NCI-H69 (cell line): ENCODE measurements around the gene WDR37.
"Not testable (repeated sequence)": the region's sequence is repeated elsewhere in the genome, so short reads cannot be mapped to it uniquely, and the experiment has no call there.

Experiments used
- DNase-seq: peaks from one replicate; lab custom pipeline; 2025; lab: John Stamatoyannopoulos, UW

The WDR37 gene

DNA sequence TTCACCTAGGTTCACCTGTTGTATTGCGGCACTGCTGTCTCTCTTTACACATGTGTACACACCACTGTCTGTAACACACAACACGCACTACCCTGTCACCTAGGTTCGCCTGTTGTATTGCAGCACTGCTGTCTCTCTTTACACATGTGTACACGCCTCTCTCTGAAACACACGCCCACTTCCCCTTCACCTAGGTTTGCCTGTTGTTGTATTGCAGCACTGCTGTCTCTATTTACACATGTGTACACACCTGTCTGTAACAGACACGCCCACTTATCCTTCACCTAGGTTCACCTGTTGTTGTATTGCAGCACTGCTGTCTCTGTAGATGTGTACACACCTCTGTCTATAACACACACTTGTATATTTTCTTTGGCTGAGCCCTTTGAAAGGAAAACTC, 51.5 kb downstream of the WDR37 start:
- peak; percentile 31 for DNase-seq

- peak; percentile 10 for DNase-seq
These were observed 53.8 kb downstream of the WDR37 start for GRCh38 chr10:1109795-1110673.

GRCh38 chr10:1110674-1111119, 54.5 kb downstream of the WDR37 start:
- no peak for DNase-seq

DNA sequence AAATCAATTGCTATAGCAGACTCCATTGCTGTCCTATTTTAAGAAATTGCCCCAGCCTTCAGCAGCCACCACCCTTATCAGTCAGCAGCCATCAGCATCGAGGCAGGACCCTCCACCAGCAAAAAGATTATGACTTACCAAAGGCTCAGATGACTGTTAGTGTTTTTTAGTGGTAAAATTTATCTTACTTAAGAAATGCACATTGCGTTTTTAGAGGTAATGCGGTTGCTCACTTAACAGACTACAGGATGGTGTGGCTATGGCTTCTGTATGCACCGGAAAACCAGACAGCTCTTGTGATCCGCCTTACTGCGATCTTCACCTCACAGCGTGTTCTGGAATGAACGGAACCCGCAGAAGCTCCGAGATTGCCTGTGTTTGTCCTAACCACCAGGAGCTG, 58.1 kb downstream of the WDR37 start:
- no peak for DNase-seq

GRCh38 chr10:1114719-1115606, 58.8 kb downstream of the WDR37 start:
- no peak for DNase-seq

- DNase-seq = no peak
These were observed 59.4 kb downstream of the WDR37 start for GRCh38 chr10:1115607-1115955.

GRCh38 chr10:1116051-1116450, 59.9 kb downstream of the WDR37 start:
- DNase-seq = no peak

GRCh38 chr10:1116696-1117280, 60.6 kb downstream of the WDR37 start:
- DNase-seq = no peak

DNA sequence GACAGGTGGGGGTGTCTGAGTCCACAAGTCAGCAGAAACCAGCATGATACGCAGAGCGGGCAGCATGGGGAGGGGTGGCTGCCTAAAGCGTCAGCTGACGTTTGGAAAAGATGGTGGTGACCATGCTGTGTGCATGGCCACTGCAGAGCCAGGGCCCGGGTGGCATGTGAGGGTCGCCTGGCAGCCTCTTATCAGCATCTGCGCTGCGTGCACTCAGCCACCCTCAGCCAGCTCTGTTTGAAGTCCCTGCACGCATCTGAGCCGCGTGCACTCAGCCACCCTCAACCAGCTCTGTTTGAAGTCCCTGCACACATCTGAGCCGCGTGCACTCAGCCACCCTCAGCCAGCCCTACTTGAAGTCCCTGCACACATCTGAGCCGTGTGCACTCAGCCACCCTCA, 61.5 kb downstream of the WDR37 start:
- DNase-seq = no peak

DNA sequence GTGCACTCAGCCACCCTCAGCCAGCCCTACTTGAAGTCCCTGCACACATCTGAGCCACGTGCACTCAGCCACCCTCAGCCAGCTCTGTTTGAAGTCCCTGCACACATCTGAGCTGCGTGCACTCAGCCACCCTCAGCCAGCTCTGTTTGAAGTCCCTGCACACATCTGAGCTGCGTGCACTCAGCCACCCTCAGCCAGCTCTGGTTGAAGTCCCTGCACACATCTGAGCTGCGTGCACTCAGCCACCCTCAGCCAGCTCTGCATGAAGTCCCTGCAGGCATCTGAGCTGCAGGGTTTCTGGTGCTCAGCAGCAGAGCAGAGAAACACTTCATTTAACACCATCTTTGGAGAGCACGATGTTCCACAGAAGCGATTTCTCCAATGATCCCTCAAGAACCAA, 62.1 kb downstream of the WDR37 start:
- not testable (repeated sequence) for DNase-seq

GRCh38 chr10:1119027-1119426, 62.8 kb downstream of the WDR37 start:
- DNase-seq = no peak

GRCh38 chr10:1119501-1119900, 63.3 kb downstream of the WDR37 start:
- DNase-seq = no peak

GRCh38 chr10:1120306-1120705, 64.1 kb downstream of the WDR37 start:
- DNase-seq = no peak

DNA sequence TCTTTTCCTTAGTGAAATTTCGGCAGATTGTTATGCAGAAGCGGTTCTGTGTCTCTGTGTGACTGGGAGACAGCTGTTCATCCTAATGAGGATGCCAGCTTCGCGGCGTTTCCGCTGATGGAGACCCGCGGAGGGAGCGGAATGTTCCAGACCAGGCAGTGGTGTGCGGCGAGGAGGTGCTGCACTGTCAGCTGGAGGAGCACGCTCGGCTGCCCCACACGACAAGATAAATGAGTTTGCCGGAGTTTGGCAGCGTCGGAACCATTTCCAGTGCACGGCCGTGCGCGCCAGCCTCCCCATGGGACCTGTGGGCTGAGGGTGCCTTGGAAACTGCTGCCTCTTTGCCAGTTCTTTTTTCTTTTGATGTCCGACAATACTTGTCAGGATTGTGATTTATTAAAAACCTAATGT, 64.6 kb downstream of the WDR37 start:
- no peak for DNase-seq

GRCh38 chr10:1121271-1121970, 65.2 kb downstream of the WDR37 start:
- no peak for DNase-seq

DNA sequence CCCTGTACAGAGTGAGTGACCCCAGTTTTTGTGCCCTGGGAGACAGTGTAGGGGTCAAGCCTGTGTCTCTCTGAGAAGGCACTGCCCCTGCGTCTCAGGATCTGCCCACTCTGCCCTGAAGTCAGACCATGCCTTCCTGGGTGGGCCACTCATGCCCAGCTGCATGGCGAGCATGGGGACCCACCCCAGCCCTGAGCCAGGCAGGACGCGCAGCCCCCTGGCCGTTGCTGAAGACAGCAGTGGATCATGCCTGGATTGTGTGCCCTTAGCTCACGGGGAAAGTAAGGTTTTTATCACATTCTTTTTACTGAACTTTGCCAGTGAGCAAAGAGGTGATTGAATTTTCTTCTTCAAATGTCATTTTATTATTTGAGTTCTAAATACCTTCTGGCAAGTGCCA, 66.2 kb downstream of the WDR37 start:
- no peak for DNase-seq

GRCh38 chr10:1123198-1123597, 67.0 kb downstream of the WDR37 start:
- no peak for DNase-seq

- no peak for DNase-seq
These were observed 67.8 kb downstream of the WDR37 start for GRCh38 chr10:1123972-1124371.

DNA sequence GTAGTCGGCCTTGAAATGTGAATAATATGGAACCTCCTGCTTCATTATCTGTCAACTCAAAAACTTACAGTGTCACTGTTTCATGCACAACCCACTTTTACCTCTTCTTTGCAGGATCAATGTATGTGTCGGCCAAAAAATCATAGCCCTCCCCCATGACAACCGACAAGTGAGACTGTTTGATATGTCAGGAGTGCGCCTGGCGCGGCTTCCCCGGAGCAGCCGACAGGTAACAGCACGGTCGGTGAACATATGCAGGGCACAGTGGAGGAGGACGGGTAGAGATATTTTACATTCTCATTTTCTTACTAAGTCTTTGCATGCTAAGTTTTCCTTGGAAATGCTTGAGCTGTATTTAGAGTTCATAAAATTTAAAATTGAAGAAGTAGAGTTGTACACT, 68.6 kb downstream of the WDR37 start:
- no peak for DNase-seq

- DNase-seq = no peak
These were observed 70.3 kb downstream of the WDR37 start for GRCh38 chr10:1126461-1126860.

DNA sequence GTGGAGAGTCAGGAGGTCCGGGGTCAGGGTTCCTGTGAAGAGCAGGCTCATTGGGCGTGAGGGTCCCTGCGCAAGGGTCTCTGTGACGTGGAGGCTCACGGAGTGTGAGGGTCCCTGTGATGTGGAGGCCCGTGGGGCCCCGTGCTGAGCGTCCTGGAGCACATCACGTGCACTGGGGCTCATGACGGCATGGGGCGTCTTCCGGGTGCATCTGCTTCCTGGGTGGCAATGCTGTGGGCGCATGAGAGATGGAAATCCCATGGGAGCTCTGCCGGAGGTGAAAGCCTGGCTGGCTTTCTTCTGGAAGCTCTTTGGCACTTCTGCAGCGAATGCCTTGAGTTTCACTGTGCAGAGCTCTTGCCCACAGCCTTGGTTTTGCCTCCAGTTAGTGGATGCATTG, 71.4 kb downstream of the WDR37 start:
- DNase-seq = no peak

GRCh38 chr10:1128115-1128514, 71.9 kb downstream of the WDR37 start:
- no peak for DNase-seq
